ENCODE data around the gene P4HA2. TPM values are rescaled to one million over a fixed set of nuclear protein-coding genes. Genes with fewer than 3 reads are reported as not detected.

The P4HA2 gene
- total and polyA plus RNA-seq, 2 experiments from 2014 or later, result 139 to 246 TPM

DNA sequence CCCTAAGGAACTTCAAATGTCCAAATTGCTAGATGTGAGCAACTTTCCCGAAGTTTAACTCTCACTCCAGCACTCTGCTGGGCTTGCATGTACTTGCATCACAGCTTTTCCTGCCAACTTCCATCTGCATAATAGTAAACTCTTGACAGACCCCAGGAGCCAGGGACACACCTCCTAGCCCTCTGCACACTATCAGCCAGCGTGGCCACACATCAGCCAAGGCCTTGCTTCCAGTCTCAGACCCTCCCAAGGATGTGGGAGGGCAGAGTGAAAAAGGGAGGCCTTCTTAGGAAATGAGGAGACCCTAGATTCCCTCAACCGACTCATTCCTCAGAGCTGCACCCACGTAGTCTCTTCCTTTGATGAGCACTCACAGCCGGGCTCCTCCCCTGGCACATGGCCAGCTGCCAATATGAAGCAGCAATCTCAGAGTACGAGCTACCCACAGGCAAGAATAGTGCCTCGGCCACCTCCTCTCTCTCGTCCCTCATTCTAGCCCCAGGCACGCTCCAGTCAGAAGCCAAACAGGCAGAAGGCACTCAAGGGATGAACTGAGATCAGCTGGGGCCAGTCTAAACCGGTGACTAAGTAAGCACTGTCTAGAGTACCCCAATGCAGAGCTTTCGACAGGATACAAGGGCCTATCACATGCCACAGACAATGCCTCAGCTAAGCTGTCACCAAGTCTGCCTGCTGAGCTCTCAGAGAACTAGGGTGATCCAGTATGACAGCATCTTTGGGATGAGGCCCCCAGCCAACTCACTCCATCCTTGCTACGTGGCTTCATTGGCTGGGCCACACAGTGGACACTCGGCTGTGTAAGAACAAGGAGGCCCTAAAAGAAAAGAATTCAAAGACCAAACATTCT lies 2.3 kb downstream of the P4HA2 start:
- Histone ChIP-seq H4K20me1 (ENCODE audit: insufficient read depth, poor library complexity, severe bottlenecking) (no peaks in the 10 kb centered on the region), H3K36me3 (replicated peaks; ENCODE audit: insufficient read depth, low read depth) (no peaks in the 10 kb centered on the region), H3K9me2 (replicated peaks; ENCODE audit: insufficient read depth) (no peaks in the 10 kb centered on the region), H3K9me3 (ENCODE audit: low read depth) (no peaks in the 10 kb centered on the region), H3K27ac (peak overlapping the region; percentile 84), H2AFZ (no peak overlapping the region), H3K4me3 (no peak overlapping the region), H3K4me2 (peak overlapping the region; percentile 90), H3K27me3 (no peaks in the 10 kb centered on the region), H3K4me1 (ENCODE audit: insufficient read depth) (peaks cover 26% of the 10 kb centered on the region), H3K79me2 (peaks cover 35% of the 10 kb centered on the region)
- peak; percentile 66 for DNase-seq (ENCODE audit: low spot score)
- WGBS (ENCODE audit: low lambda C conversion rate, missing lambda C conversion rate), result 63% methylated on average over 13 of the region's 13 CpGs
- TF ChIP-seq EZH2phosphoT487 (IDR thresholded peaks at IDR 0.05; ENCODE audit: low read depth, severe bottlenecking, unreplicated experiment), result no peak
- TF ChIP-seq, protein P1, sequence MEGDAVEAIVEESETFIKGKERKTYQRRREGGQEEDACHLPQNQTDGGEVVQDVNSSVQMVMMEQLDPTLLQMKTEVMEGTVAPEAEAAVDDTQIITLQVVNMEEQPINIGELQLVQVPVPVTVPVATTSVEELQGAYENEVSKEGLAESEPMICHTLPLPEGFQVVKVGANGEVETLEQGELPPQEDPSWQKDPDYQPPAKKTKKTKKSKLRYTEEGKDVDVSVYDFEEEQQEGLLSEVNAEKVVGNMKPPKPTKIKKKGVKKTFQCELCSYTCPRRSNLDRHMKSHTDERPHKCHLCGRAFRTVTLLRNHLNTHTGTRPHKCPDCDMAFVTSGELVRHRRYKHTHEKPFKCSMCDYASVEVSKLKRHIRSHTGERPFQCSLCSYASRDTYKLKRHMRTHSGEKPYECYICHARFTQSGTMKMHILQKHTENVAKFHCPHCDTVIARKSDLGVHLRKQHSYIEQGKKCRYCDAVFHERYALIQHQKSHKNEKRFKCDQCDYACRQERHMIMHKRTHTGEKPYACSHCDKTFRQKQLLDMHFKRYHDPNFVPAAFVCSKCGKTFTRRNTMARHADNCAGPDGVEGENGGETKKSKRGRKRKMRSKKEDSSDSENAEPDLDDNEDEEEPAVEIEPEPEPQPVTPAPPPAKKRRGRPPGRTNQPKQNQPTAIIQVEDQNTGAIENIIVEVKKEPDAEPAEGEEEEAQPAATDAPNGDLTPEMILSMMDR (IDR thresholded peaks at IDR 0.05; ENCODE audit: poor library complexity), result no peak
- no peak for TF ChIP-seq EZH2 (IDR thresholded peaks at IDR 0.05; ENCODE audit: borderline replicate concordance)

- no peak for DNase-seq (ENCODE audit: low spot score)
- Histone ChIP-seq H3K9me3 (ENCODE audit: low read depth) (no peaks in the 10 kb centered on the region), H2AFZ (no peak overlapping the region), H3K27ac (peak overlapping the region; percentile 84), H3K4me2 (peak overlapping the region; percentile 90), H3K36me3 (replicated peaks; ENCODE audit: insufficient read depth, low read depth) (no peaks in the 10 kb centered on the region), H3K4me1 (ENCODE audit: insufficient read depth) (peaks cover 26% of the 10 kb centered on the region), H3K27me3 (no peaks in the 10 kb centered on the region), H3K9me2 (replicated peaks; ENCODE audit: insufficient read depth) (no peaks in the 10 kb centered on the region), H3K4me3 (no peak overlapping the region), H3K79me2 (peaks cover 40% of the 10 kb centered on the region), H4K20me1 (ENCODE audit: insufficient read depth, poor library complexity, severe bottlenecking) (no peaks in the 10 kb centered on the region)
- TF ChIP-seq, protein P1 (IDR thresholded peaks at IDR 0.05; ENCODE audit: poor library complexity), result no peak
- no peak for TF ChIP-seq EZH2 (IDR thresholded peaks at IDR 0.05; ENCODE audit: borderline replicate concordance)
- TF ChIP-seq EZH2phosphoT487 (IDR thresholded peaks at IDR 0.05; ENCODE audit: low read depth, severe bottlenecking, unreplicated experiment), result no peak
- 77% methylated on average over 1 of the region's 1 CpG for WGBS (ENCODE audit: low lambda C conversion rate, missing lambda C conversion rate)
Measured at GRCh38 chr5:132224716-132225115, 2.9 kb downstream of the P4HA2 start.

DNA sequence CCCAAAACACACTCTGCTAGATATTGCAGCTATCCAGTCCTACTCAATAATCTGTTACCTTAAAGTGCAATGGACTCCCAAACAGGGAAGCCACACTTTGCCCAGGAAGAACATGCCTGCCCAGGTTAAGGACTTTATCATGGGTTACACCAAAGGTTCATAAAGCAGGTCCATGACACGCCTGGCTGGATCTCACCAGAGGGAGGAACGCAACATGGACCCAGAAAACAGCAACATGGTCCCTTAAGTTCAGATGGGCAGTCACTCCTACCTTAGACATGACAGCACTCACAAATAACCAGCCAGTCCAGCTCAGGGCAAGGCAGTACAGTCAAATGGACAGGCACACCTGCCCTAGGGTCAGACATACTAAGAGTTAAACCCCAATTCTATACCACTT lies 3.8 kb downstream of the P4HA2 start:
- H3K4me2 ChIP-seq, result peak overlapping the region; percentile 90
- H3K27me3 ChIP-seq, result no peaks in the 10 kb centered on the region
- WGBS (ENCODE audit: low lambda C conversion rate, missing lambda C conversion rate), result 97% methylated on average over 2 of the region's 2 CpGs
- H4K20me1 ChIP-seq (ENCODE audit: insufficient read depth, poor library complexity, severe bottlenecking), result no peaks in the 10 kb centered on the region
- H3K36me3 ChIP-seq (replicated peaks; ENCODE audit: insufficient read depth, low read depth), result no peaks in the 10 kb centered on the region
- H3K9me3 ChIP-seq (ENCODE audit: low read depth), result no peaks in the 10 kb centered on the region
- no peak overlapping the region for H3K4me3 ChIP-seq
- TF ChIP-seq EZH2 (IDR thresholded peaks at IDR 0.05; ENCODE audit: borderline replicate concordance) (no peak), EZH2phosphoT487 (IDR thresholded peaks at IDR 0.05; ENCODE audit: low read depth, severe bottlenecking, unreplicated experiment) (no peak)
- TF ChIP-seq, protein P1 (IDR thresholded peaks at IDR 0.05; ENCODE audit: poor library complexity), result no peak
- no peak overlapping the region for H2AFZ ChIP-seq
- H3K27ac ChIP-seq, result peak overlapping the region; percentile 84
- peaks cover 26% of the 10 kb centered on the region for H3K4me1 ChIP-seq (ENCODE audit: insufficient read depth)
- H3K9me2 ChIP-seq (replicated peaks; ENCODE audit: insufficient read depth), result no peaks in the 10 kb centered on the region
- peaks cover 48% of the 10 kb centered on the region for H3K79me2 ChIP-seq
- DNase-seq (ENCODE audit: low spot score), result no peak
